ENCODE measurements around the gene SERPINA3. TPM values are rescaled to one million over a fixed set of nuclear protein-coding genes. Genes with fewer than 3 reads are reported as not detected.
A peak's percentile ranks its signal among the peaks of the same experiment; 100 is the strongest.

Gene SERPINA3
- total RNA-seq, 1 donor from 2014 or later = 5.2 TPM

DNA sequence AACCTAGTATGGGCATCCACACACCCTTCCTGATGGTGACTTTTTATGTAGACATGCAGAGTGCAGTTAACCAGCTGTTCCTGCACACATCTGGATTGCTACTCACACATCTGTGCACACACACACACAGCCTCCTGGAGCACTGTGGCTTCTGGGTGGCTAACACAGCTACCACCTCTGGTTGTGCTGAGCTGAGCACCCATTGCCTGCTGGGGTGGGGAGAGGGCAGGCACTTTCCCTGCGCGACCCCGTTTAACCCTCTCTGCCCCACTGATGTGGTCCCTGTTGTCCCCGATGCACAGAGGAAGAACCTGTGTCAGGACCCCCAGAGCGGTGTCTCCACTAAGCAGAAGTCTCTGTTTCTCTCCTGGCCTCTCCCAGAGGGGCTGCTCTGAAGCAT lies 14.4 kb upstream of the SERPINA3 start:
- TF ChIP-seq, protein P1, sequence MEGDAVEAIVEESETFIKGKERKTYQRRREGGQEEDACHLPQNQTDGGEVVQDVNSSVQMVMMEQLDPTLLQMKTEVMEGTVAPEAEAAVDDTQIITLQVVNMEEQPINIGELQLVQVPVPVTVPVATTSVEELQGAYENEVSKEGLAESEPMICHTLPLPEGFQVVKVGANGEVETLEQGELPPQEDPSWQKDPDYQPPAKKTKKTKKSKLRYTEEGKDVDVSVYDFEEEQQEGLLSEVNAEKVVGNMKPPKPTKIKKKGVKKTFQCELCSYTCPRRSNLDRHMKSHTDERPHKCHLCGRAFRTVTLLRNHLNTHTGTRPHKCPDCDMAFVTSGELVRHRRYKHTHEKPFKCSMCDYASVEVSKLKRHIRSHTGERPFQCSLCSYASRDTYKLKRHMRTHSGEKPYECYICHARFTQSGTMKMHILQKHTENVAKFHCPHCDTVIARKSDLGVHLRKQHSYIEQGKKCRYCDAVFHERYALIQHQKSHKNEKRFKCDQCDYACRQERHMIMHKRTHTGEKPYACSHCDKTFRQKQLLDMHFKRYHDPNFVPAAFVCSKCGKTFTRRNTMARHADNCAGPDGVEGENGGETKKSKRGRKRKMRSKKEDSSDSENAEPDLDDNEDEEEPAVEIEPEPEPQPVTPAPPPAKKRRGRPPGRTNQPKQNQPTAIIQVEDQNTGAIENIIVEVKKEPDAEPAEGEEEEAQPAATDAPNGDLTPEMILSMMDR (IDR thresholded peaks at IDR 0.05; ENCODE audit: unreplicated experiment) = no peak
- Mint-ChIP-seq H3K9me3 (ENCODE audit: low read depth) (peaks cover 4% of the 10 kb centered on the region), H3K27me3 (peaks cover 5% of the 10 kb centered on the region), H3K4me1 (ENCODE audit: low read depth) (peaks cover 72% of the 10 kb centered on the region), H3K4me3 (ENCODE audit: low read depth) (no peak overlapping the region), H3K36me3 (ENCODE audit: insufficient read depth) (no peaks in the 10 kb centered on the region), H3K27ac (peak overlapping the region; percentile 99)
- no peak for DNase-seq (ENCODE audit: low spot score, unreplicated experiment)

DNA sequence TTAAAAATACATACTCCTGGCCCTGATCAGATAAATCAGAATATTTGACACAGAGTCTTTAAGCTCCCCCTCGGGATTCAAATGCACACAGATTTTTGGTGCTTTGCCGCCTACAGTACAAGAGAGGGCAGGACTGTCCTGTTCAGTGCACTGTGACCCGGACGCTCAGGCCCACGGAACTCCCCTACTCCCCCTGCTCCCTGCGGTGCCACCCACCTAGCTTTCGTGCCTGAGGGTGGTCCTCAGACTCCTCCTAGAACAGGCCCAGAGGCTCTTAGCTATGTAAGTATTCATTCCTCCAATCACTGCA lies 13.7 kb upstream of the SERPINA3 start:
- Mint-ChIP-seq H3K4me1 (ENCODE audit: low read depth) (peaks cover 68% of the 10 kb centered on the region), H3K36me3 (ENCODE audit: insufficient read depth) (no peaks in the 10 kb centered on the region), H3K9me3 (ENCODE audit: low read depth) (peaks cover 4% of the 10 kb centered on the region), H3K27ac (peak overlapping the region; percentile 99), H3K27me3 (peaks cover 5% of the 10 kb centered on the region), H3K4me3 (ENCODE audit: low read depth) (no peak overlapping the region)
- TF ChIP-seq, protein P1 (IDR thresholded peaks at IDR 0.05; ENCODE audit: unreplicated experiment) = no peak
- no peak for DNase-seq (ENCODE audit: low spot score, unreplicated experiment)

DNA sequence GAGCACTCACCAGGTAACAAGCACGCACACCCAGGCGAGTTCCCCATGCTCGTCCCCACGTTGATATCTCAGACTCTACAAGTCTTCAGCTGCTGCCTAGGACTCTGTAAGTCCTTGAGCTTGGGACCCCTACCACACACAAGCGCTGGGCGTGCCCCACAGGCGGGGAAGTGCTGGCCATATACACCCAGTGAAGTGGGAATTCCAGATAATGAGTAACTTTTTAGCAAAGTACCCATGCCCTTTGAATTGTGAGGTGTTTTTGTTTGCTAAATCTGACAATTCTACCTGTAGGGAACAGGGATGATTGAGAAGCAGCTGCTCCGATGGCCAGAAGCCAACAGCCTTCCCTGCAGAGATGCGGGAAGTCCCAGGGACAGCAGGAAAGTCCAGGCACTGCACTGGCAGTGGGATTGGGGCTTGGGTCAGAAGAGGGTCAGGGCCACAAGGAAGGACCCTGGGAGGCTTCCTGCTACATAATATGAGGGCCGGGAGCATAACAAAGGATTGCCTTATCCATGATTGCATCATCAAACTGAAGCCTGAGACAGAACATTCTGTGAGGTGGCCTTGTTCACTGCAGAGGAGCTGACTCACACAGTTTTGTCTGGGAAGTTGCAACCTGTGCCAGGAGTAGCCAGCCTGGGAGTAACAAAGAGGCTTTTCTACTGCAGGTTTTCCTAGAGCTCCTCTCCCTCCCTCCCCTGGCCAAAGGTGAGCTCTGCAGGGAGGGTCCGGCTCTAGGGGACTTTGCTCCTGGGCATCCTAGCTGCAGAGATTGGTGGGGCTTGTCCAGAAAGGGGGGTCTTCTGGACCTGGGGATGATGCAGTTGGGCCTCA lies 13.2 kb upstream of the SERPINA3 start:
- Mint-ChIP-seq H3K9me3 (ENCODE audit: low read depth) (peaks cover 4% of the 10 kb centered on the region), H3K27me3 (peaks cover 5% of the 10 kb centered on the region), H3K27ac (peak overlapping the region; percentile 99), H3K4me3 (ENCODE audit: low read depth) (peak overlapping the region; percentile 45), H3K4me1 (ENCODE audit: low read depth) (peaks cover 63% of the 10 kb centered on the region), H3K36me3 (ENCODE audit: insufficient read depth) (no peaks in the 10 kb centered on the region)
- TF ChIP-seq, protein P1 (IDR thresholded peaks at IDR 0.05; ENCODE audit: unreplicated experiment) = peak; percentile 39
- DNase-seq (ENCODE audit: low spot score, unreplicated experiment) = peak; percentile 35

DNA sequence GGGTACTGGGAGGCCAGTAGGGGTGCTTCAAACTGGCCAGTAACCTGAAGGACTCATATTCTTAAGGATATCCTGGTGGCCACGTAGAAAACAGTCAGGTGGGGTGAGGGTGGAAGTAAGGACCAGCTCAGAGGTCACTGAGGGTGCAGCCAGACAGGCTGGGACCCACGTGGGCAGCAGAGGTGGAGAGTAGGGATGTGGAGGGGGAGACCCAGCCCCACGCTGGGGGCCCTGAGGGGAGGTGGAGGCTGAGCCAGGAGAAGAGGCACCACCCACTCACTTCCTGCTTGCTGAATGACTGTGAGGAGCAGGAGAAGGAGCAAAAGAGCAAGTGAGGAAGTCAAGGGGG lies 12.6 kb upstream of the SERPINA3 start:
- Mint-ChIP-seq H3K4me1 (ENCODE audit: low read depth) (peaks cover 57% of the 10 kb centered on the region), H3K4me3 (ENCODE audit: low read depth) (peak overlapping the region; percentile 45), H3K36me3 (ENCODE audit: insufficient read depth) (no peaks in the 10 kb centered on the region), H3K27me3 (peaks cover 5% of the 10 kb centered on the region), H3K27ac (peak overlapping the region; percentile 99), H3K9me3 (ENCODE audit: low read depth) (peaks cover 4% of the 10 kb centered on the region)
- DNase-seq (ENCODE audit: low spot score, unreplicated experiment) = no peak
- TF ChIP-seq, protein P1 (IDR thresholded peaks at IDR 0.05; ENCODE audit: unreplicated experiment) = no peak

DNA sequence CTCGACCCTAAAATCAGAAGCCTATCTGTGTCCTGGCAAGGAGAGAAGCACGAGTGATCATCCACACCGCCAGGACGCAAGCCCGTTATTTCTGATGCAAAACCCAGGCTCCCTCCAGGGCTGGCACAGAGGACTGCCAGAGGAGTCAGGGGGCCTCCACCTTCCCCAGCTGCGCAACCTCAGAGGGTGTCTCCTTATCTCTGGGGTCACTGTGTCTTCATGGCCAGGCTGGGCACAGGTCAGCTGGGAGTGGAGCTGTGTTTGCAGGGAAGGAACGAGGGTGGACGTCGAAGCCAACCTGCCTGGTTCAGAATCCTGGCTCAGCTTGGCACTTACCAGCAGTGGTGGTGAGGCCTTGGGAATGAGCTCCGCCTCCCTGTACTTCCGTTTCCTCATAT lies 12.0 kb upstream of the SERPINA3 start:
- peaks cover 51% of the 10 kb centered on the region for H3K4me1 Mint-ChIP-seq (ENCODE audit: low read depth)
- H3K36me3 Mint-ChIP-seq (ENCODE audit: insufficient read depth) = no peaks in the 10 kb centered on the region
- peaks cover 5% of the 10 kb centered on the region for H3K27me3 Mint-ChIP-seq
- H3K4me3 Mint-ChIP-seq (ENCODE audit: low read depth) = no peak overlapping the region
- TF ChIP-seq, protein P1 (IDR thresholded peaks at IDR 0.05; ENCODE audit: unreplicated experiment) = no peak
- H3K9me3 Mint-ChIP-seq (ENCODE audit: low read depth) = peaks cover 4% of the 10 kb centered on the region
- no peak for DNase-seq (ENCODE audit: low spot score, unreplicated experiment)
- peak overlapping the region; percentile 99 for H3K27ac Mint-ChIP-seq
